ENCODE results near the gene CLEC14A. TPM values are rescaled to one million over a fixed set of nuclear protein-coding genes. Genes with fewer than 3 reads are reported as not detected.

Gene CLEC14A
- total RNA-seq, 1 experiment from 2014 or later = not detected

DNA sequence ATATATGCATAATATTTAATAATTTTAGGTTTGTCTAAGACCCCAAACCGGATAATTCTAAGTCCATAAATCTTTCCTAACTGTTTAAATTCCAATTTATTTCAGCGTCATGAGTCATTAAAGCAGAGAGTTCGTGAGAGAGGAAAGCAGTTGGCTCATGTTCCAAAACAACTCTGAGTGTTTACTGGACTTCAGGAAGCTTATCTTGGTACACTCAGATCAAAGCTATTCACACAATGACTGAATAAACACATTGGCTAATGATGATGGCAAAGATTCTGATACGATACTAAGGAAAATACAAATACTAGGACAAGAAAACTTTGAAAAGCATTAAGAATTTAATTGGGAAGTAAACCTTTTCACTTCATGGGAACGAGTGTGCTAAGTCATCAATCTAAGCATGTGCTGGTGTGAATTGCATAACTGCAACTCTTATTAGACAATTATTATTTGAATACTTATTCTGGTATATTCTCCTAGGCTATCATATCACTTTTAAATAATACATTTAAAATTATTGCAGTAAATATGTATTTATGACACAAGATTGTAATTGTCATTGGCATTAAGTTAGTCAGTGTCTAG is 34.8 kb upstream of the CLEC14A start:
- Histone ChIP-seq H3K9me3 (no peaks in the 10 kb centered on the region), H3K27me3 (replicated peaks; ENCODE audit: control insufficient read depth, insufficient read depth, low read length) (no peaks in the 10 kb centered on the region), H3K4me3 (ENCODE audit: low read depth, low read length) (no peak overlapping the region), H3K36me3 (ENCODE audit: control insufficient read depth, insufficient read depth, low read length) (no peaks in the 10 kb centered on the region), H3K4me1 (no peaks in the 10 kb centered on the region; the same call in 1 of the 2 replicates)
- no peaks in the 10 kb centered on the region for H3K27me3 Mint-ChIP-seq (ENCODE audit: insufficient read depth, unreplicated experiment)
- no peak for DNase-seq
- no peak overlapping the region for H3K4me3 Mint-ChIP-seq (ENCODE audit: unreplicated experiment)
- no peaks in the 10 kb centered on the region for H3K36me3 Mint-ChIP-seq (ENCODE audit: insufficient read depth, unreplicated experiment)
- BruUV-seq (replicated peaks) = no TSS peak
- no peak overlapping the region for H3K27ac Mint-ChIP-seq (ENCODE audit: unreplicated experiment)
- H3K9me3 Mint-ChIP-seq (ENCODE audit: unreplicated experiment) = no peaks in the 10 kb centered on the region
- H3K4me1 Mint-ChIP-seq (ENCODE audit: low read depth, unreplicated experiment) = no peaks in the 10 kb centered on the region
- POLR2A ChIA-PET = no interaction called here
- TF ChIP-seq CTCF (IDR thresholded peaks at IDR 0.05; ENCODE audit: insufficient read depth in 1 of 2, low read depth in 1 of 2, low read length in 1 of 2, severe bottlenecking in 1 of 2, unreplicated experiment in 1 of 2) = no peak
- CTCF ChIA-PET = no interaction called here
- intact Hi-C loops (cut with micrococcal nuclease; ENCODE audit: unreplicated experiment) = no loop called here

GRCh38 chr14:38286452-38286851 is 30.6 kb upstream of the CLEC14A start:
- no peak for TF ChIP-seq CTCF (IDR thresholded peaks at IDR 0.05; ENCODE audit: insufficient read depth in 1 of 2, low read depth in 1 of 2, low read length in 1 of 2, severe bottlenecking in 1 of 2, unreplicated experiment in 1 of 2)
- intact Hi-C loops (cut with micrococcal nuclease; ENCODE audit: unreplicated experiment) = no loop called here
- Histone ChIP-seq H3K27me3 (replicated peaks; ENCODE audit: control insufficient read depth, insufficient read depth, low read length) (no peaks in the 10 kb centered on the region), H3K9me3 (no peaks in the 10 kb centered on the region), H3K4me3 (ENCODE audit: low read depth, low read length) (no peak overlapping the region), H3K4me1 (no peaks in the 10 kb centered on the region), H3K36me3 (ENCODE audit: control insufficient read depth, insufficient read depth, low read length) (no peaks in the 10 kb centered on the region)
- no peaks in the 10 kb centered on the region for H3K4me1 Mint-ChIP-seq (ENCODE audit: low read depth, unreplicated experiment)
- H3K36me3 Mint-ChIP-seq (ENCODE audit: insufficient read depth, unreplicated experiment) = no peaks in the 10 kb centered on the region
- DNase-seq = no peak
- H3K9me3 Mint-ChIP-seq (ENCODE audit: unreplicated experiment) = no peaks in the 10 kb centered on the region
- no peak overlapping the region for H3K27ac Mint-ChIP-seq (ENCODE audit: unreplicated experiment)
- no TSS peak for BruUV-seq (replicated peaks)
- no peaks in the 10 kb centered on the region for H3K27me3 Mint-ChIP-seq (ENCODE audit: insufficient read depth, unreplicated experiment)
- no peak overlapping the region for H3K4me3 Mint-ChIP-seq (ENCODE audit: unreplicated experiment)
- POLR2A ChIA-PET = no interaction called here
- CTCF ChIA-PET = no interaction called here

- Mint-ChIP-seq H3K4me3 (ENCODE audit: unreplicated experiment) (no peak overlapping the region), H3K9me3 (ENCODE audit: unreplicated experiment) (no peaks in the 10 kb centered on the region), H3K27ac (ENCODE audit: unreplicated experiment) (no peak overlapping the region), H3K4me1 (ENCODE audit: low read depth, unreplicated experiment) (no peaks in the 10 kb centered on the region), H3K27me3 (ENCODE audit: insufficient read depth, unreplicated experiment) (no peaks in the 10 kb centered on the region), H3K36me3 (ENCODE audit: insufficient read depth, unreplicated experiment) (no peaks in the 10 kb centered on the region)
- H3K36me3 ChIP-seq (ENCODE audit: control insufficient read depth, insufficient read depth, low read length) = no peaks in the 10 kb centered on the region
- no peak for DNase-seq
- no TSS peak for BruUV-seq (replicated peaks)
- CTCF ChIA-PET = no interaction called here
- POLR2A ChIA-PET = no interaction called here
- H3K4me1 ChIP-seq = no peaks in the 10 kb centered on the region
- no peaks in the 10 kb centered on the region for H3K9me3 ChIP-seq
- intact Hi-C loops (cut with micrococcal nuclease; ENCODE audit: unreplicated experiment) = no loop called here
- H3K27me3 ChIP-seq (replicated peaks; ENCODE audit: control insufficient read depth, insufficient read depth, low read length) = no peaks in the 10 kb centered on the region
- no peak for TF ChIP-seq CTCF (IDR thresholded peaks at IDR 0.05; ENCODE audit: insufficient read depth in 1 of 2, low read depth in 1 of 2, low read length in 1 of 2, severe bottlenecking in 1 of 2, unreplicated experiment in 1 of 2)
- H3K4me3 ChIP-seq (ENCODE audit: low read depth, low read length) = no peak overlapping the region
These were observed 30.1 kb upstream of the CLEC14A start for GRCh38 chr14:38285962-38286361.
